Stimulated activated naive CD8-positive, alpha-beta T cell treated with anti-CD3 and anti-CD28 coated beads, Interleukin-15, Interleukin-2, amounts not matched to agents 100 ng/mL and 50 ng/mL, for 24 hours (primary cell): ENCODE measurements around the gene IL2RG.

ENCODE experiments used
- H3K27ac Mint-ChIP-seq: one replicate; pipeline ENCODE4 v1.8.0; 2021; ENCODE audit warnings: mild to moderate bottlenecking, mixed read lengths
- H3K27me3 Mint-ChIP-seq: one replicate; pipeline ENCODE4 v1.8.0; 2021; ENCODE audit warnings: mixed read lengths
- H3K36me3 Mint-ChIP-seq: one replicate; pipeline ENCODE4 v1.8.0; 2021; ENCODE audit warnings: low read depth, mixed read lengths
- H3K4me1 Mint-ChIP-seq: one replicate; pipeline ENCODE4 v1.8.0; 2021; ENCODE audit warnings: low read depth, mixed read lengths
- H3K4me3 Mint-ChIP-seq: one replicate; pipeline ENCODE4 v1.8.0; 2021; ENCODE audit warnings: mild to moderate bottlenecking, mixed read lengths
- H3K9me3 Mint-ChIP-seq: one replicate; pipeline ENCODE4 v1.8.0; 2021; ENCODE audit warnings: mixed read lengths

IL2RG gene

GRCh38 chrX:71067712-71068043 is 43.7 kb downstream of the IL2RG start:
- Mint-ChIP-seq H3K27ac (peak overlapping the region; percentile 90), H3K9me3 (no peaks in the 10 kb centered on the region), H3K27me3 (no peaks in the 10 kb centered on the region), H3K4me3 (peak overlapping the region; percentile 95), H3K36me3 (peaks cover 13% of the 10 kb centered on the region), H3K4me1 (peaks cover 17% of the 10 kb centered on the region)

GRCh38 chrX:71067089-71067488 is 44.3 kb downstream of the IL2RG start:
- Mint-ChIP-seq H3K4me1 (peaks cover 17% of the 10 kb centered on the region), H3K4me3 (peak overlapping the region; percentile 95), H3K27me3 (no peaks in the 10 kb centered on the region), H3K9me3 (no peaks in the 10 kb centered on the region), H3K36me3 (peaks cover 17% of the 10 kb centered on the region), H3K27ac (no peak overlapping the region)

- Mint-ChIP-seq H3K4me3 (no peak overlapping the region), H3K27me3 (no peaks in the 10 kb centered on the region), H3K27ac (peak overlapping the region; percentile 45), H3K9me3 (no peaks in the 10 kb centered on the region), H3K36me3 (peaks cover 42% of the 10 kb centered on the region), H3K4me1 (peaks cover 42% of the 10 kb centered on the region)
These were observed 51.2 kb downstream of the IL2RG start for GRCh38 chrX:71060127-71060526.

- Mint-ChIP-seq H3K4me3 (no peak overlapping the region), H3K27ac (peak overlapping the region; percentile 83), H3K9me3 (no peaks in the 10 kb centered on the region), H3K36me3 (peaks cover 39% of the 10 kb centered on the region), H3K4me1 (peaks cover 35% of the 10 kb centered on the region), H3K27me3 (no peaks in the 10 kb centered on the region)
These were observed 53.4 kb downstream of the IL2RG start for GRCh38 chrX:71057848-71058530.
